GM21619 (cell line): ENCODE measurements around the gene ACTR1A.

ENCODE experiments used
- ATAC-seq: cut with Tn5 transposase; IDR thresholded peaks from one replicate; pipeline ENCODE4 v1.9.1; 2021; ENCODE audit not compliant: unreplicated experiment

The ACTR1A gene

GRCh38 chr10:102485093-102485784 lies 17.3 kb downstream of the ACTR1A start:
- no peak for ATAC-seq

GRCh38 chr10:102484021-102484420 lies 18.5 kb downstream of the ACTR1A start:
- no peak for ATAC-seq

- no peak for ATAC-seq
Measured at GRCh38 chr10:102480396-102480795, 22.1 kb downstream of the ACTR1A start.

GRCh38 chr10:102479651-102480050 lies 22.9 kb downstream of the ACTR1A start:
- no peak for ATAC-seq

DNA sequence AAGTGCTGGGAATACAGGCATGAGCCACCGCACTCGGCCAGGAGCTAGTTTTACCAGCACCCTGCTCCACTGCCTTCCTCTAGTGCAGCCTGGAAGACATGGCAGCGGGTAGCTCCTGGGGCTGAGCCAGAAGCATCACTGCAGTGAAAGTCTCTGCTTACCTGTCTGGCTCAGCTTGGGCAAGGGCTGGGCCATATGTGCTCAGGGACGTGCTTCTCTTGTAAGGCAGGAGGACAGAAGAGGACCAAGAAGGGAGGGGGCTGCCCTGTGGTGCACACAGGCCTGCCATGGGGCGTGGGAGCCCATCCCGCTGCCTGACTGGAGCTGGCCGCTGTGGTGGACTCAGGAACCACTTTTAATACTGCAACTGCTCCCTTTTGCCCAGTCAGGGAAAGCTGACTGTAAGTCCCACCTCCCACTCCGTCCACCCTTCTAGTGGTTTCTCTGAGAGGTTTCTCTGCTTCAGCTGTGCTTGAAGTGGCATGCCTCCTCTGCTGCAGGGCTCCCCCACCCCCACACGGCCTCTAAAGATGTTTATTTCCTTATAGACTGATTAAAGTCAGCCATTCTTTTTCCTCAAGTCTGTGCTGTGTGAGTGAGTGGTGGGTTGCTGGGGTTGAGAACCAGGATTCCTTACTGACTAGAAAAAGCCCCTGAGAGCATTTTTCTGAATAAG lies 25.9 kb downstream of the ACTR1A start:
- ATAC-seq: no peak

DNA sequence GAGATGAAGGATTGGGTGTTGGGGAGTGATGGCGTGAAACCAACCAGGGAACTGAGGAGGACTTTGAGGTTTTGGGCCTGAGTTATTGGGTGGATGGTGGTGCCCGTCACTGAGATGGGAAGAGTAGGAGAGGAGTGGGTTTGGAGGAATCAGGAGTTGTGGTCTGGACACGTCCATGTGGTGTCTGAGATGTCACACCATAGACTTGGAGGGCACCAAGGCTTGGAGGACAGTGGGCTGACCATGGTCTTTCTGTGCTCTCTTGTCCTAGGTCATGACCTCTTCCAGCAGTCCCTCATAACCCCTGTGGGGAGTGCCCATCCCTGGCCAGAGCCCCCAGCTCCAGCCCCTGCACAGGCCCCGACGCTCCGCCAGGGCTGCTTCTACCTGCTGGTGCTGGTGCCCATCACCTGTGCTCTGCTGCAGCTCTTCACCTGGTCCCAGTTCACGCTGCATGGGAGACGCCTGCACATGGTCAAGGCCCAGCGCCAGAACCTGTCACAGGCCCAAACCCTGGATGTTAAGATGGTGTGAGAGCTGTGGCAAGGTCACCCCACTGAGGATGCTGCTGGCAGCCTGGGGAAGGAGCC lies 27.0 kb downstream of the ACTR1A start:
- no peak for ATAC-seq

- no peak for ATAC-seq
Measured at GRCh38 chr10:102473445-102474331, 28.8 kb downstream of the ACTR1A start.

DNA sequence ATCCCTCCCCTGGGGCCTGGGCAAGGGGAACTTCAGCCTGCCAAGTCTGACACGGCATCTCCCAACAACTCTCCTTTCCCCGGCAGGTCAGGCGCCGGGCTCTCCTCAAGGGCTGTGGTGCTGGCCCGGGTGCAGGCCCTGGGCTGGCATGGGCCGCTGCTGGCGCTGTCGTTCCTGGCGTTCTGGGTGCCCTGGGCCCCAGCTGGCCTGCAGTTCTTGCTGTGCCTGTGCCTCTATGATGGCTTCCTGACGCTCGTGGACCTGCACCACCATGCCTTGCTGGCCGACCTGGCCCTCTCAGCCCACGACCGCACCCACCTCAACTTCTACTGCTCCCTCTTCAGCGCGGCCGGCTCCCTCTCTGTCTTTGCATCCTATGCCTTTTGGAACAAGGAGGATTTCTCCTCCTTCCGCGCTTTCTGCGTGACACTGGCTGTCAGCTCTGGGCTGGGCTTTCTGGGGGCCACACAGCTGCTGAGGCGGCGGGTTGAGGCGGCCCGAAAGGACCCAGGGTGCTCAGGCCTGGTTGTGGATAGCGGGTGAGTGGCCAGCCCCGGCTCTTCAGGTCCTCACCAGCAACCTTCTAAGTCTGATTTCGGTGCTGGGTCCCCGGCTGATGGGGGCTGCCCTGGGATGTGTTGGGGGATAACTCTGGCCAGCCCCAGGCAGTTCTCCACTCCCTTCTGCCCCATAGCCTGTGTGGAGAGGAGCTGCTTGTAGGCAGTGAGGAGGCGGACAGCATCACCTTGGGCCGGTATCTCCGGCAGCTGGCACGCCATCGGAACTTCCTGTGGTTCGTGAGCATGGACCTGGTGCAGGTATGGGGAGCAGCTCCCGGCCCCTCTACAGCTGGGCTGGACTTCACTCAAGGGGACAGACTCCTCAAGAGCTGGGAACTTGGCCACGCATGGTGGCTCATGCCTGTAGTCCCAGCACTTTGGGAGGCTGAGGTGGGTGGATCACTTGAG lies 31.6 kb downstream of the ACTR1A start:
- ATAC-seq: no peak

GRCh38 chr10:102468683-102469082 lies 33.8 kb downstream of the ACTR1A start:
- ATAC-seq: no peak

- ATAC-seq: no peak
Measured at GRCh38 chr10:102467971-102468438, 34.5 kb downstream of the ACTR1A start.

DNA sequence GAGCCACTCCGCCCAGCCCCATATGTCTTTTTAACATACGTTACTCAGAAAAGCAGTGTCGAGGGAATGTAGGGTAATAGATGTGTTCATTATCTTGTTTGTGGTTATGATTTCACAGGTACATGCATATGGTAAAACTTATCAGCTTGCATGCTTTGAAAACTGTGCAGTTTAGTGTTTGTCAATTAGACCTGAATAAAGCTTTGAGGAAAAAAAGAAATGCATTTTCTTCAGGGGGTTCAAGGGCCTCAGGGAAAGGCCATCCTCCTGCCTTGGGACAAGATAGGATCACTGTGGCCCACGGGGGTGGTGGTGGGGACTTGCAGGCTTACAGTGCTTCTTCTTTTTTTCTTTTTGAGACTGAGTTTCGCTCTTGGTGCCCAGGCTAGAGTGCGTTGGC lies 35.2 kb downstream of the ACTR1A start:
- ATAC-seq: no peak

GRCh38 chr10:102465466-102465865 lies 37.0 kb downstream of the ACTR1A start:
- no peak for ATAC-seq

DNA sequence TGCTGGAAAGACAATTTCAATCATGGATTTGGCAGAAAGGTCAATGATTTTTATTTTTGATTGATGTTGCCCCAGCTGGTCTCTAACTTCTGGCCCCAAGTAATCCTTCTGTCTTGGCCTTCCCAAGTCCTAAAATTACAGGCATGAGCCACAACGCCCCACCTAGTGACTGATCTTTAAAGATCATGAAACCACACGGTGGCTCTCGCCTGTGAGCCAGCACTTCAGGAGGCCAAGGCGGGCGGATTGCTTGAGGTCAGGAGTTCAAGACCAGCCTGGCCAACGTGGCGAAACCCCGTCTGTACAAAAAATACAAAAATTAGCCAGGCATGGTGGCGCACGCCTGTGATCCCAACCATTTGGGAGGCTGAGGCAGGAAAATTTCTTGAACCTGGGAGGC lies 38.5 kb downstream of the ACTR1A start:
- no peak for ATAC-seq

- ATAC-seq: no peak
Measured at GRCh38 chr10:102462512-102463054, 39.9 kb downstream of the ACTR1A start.

DNA sequence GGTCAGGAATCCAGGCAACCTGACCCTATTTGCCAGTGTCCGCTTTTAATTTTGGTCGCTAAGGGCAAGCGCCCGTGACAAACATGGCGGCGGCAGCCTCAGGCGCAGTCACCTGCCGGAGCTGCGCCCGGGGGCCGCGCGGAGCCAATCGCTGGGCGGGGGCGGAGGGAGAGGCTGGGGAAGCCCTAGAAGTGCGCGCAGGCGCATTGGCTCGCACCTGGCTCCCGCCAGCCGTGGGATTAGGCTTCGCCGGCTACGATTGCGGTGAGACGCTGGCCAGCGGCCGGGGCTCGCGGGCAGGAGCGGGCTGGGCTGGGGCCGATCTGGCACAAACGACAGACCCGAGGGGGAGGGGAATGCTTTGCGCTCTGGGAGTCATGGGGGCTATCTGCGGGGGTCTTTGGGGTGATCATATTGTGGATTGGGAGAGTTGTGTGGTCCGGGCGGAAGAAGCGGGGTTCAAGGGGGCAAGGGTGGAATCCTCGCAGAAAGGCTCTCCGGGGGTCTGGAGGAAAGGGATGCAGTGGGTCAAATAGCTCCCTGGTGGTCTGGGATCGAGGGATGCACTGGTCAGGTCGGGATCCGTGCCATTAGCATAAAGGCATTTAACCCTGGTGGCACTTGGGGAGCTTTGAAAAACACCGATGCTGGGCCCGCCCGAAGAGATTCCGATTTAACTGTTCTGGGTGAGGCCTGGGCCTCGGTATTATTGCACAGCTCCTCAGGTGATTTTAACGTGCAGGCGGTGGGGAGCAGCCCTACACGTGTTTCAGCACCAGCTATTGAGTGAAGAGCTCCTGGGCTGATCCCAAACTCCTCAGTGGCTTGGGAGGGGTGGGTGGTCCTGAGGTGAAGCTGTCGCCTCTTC lies 41.1 kb downstream of the ACTR1A start:
- peak; percentile 89 for ATAC-seq

GRCh38 chr10:102460836-102461186 lies 41.7 kb downstream of the ACTR1A start:
- ATAC-seq: peak; percentile 31

GRCh38 chr10:102458656-102459055 lies 43.9 kb downstream of the ACTR1A start:
- ATAC-seq: no peak

DNA sequence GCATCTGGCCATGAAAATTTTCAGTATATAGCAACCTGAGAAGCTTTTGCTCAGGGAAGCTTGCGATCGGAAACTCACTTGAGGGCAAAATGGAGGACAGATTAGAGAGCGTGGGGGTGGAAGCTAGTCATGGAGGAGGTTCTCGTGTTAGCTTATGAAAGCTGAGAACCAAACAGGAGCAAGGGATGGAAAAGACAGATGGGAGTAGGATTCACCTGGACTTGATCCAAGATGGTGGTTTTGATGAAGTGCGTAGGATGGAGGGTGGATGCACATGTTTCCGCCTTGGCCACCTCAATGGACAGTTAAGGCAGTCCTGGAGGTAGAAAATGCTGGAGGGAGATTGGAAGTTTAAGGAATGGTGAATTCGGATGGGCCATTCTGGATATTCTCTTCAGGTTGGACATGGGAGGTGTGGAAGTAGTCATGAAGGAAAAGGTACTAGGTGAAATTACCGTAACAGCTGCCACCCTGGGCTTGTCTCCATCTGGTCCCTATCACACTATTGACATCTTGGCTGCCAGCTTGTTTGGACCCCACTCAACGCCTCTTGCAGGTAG lies 44.8 kb downstream of the ACTR1A start:
- no peak for ATAC-seq
